Tibial nerve (tissue), 4 donors: ENCODE measurements around the gene BMP7. TPM values are rescaled to one million over a fixed set of nuclear protein-coding genes. Genes with fewer than 3 reads are reported as not detected.

Experiments used
- DNase-seq, 2 donors: peaks; one replicate each; pipeline ENCODE4 v3.0.0-alpha.2; 2019; ENCODE audit warnings: low spot score in 2 of 2
- H3K27ac ChIP-seq, 4 donors: fragments of 200-600 bp; sonication (generic) in 3 of 4; one replicate each; pipeline ENCODE4 v1.5.1; 2017 to 2019; ENCODE audit warnings: mild to moderate bottlenecking in 1 of 4
- H3K27me3 ChIP-seq, 2 donors: fragments of 200-600 bp; sonication (generic) in 1 of 2; one replicate each; pipeline versions ENCODE4 v1.5.1 to v1.6.0; 2017 to 2019
- H3K36me3 ChIP-seq, 3 donors: fragments of 200-600 bp; sonication (generic); one replicate each; pipeline ENCODE4 v1.5.1; 2018 to 2019
- H3K4me1 ChIP-seq, 4 donors: fragments of 200-600 bp; sonication (generic) in 3 of 4; one replicate each; pipeline ENCODE4 v1.5.1; 2017 to 2019
- H3K4me3 ChIP-seq, 4 donors: fragments of 200-600 bp; sonication (generic) in 3 of 4; one replicate each; pipeline ENCODE4 v1.5.1; 2017 to 2019; ENCODE audit warnings: mild to moderate bottlenecking in 1 of 4, moderate library complexity in 1 of 4
- H3K9me3 ChIP-seq, 4 donors: fragments of 200-600 bp; sonication (generic) in 3 of 4; one replicate each; pipeline ENCODE4 v1.5.1; 2017 to 2019
- CTCF ChIP-seq, 5 experiments: fragments of 200-600 bp in 3 of 5; fragments of 450-650 bp in 2 of 5; sonication (generic) in 3 of 5; IDR thresholded peaks; one replicate each; pipeline ENCODE4 v1.5.1; 2016 to 2019; ENCODE audit warnings: antibody characterized with exemption in 5 of 5, mild to moderate bottlenecking in 3 of 5, moderate library complexity in 2 of 5
- EP300 ChIP-seq, 2 donors: sonication (generic); formaldehyde crosslinking; IDR thresholded peaks; one replicate each; pipeline ENCODE4 v1.6.1; 2017; ENCODE audit warnings: antibody characterized with exemption in 2 of 2, mild to moderate bottlenecking in 1 of 2
- POLR2A ChIP-seq, 2 donors: fragments of 450-650 bp; IDR thresholded peaks; one replicate each; pipeline ENCODE4 v1.6.1; 2017; ENCODE audit warnings: antibody characterized with exemption in 2 of 2, mild to moderate bottlenecking in 2 of 2, moderate library complexity in 2 of 2
- WGBS, 2 donors: methylation state at CpG; one replicate each; pipeline ENCODE4 v1.1.5; 2018; 5-methylcytosine and 5-hydroxymethylcytosine counted together
- total RNA-seq, 4 donors: library from RNA; depleted of rRNA; stranded (reverse); fragments of >200 nt; gene quantifications; one replicate each; pipeline ENCODE4 v1.1.0, GENCODE V29; 2016

The BMP7 gene
- total RNA-seq, 4 donors from 2014 or later: 11.7 to 14.2 (median 13.4) TPM

GRCh38 chr20:57288651-57289277 is 22.3 kb upstream of the BMP7 start:
- Histone ChIP-seq H3K36me3 (no peaks in the 10 kb centered on the region), H3K27me3 (no peaks in the 10 kb centered on the region), H3K4me3 (no peak overlapping the region), H3K27ac (no peak overlapping the region), H3K9me3 (no peaks in the 10 kb centered on the region), H3K4me1 (peaks cover 0 to 36% (median 13%) of the 10 kb centered on the region in 4 donors)
- DNase-seq: no peak
- TF ChIP-seq EP300 (IDR thresholded peaks at IDR 0.05) (no peak), POLR2A (IDR thresholded peaks at IDR 0.05) (no peak), CTCF (IDR thresholded peaks at IDR 0.05) (no peak)
- WGBS, 2 donors: 36% methylated on average over 16 of the region's 16 CpGs

GRCh38 chr20:57287901-57288300 is 21.5 kb upstream of the BMP7 start:
- no peak for DNase-seq
- Histone ChIP-seq H3K27me3 (no peaks in the 10 kb centered on the region), H3K27ac (peak overlapping the region in 2 of 4 donors; percentile 41 to 46), H3K4me3 (no peak overlapping the region), H3K36me3 (no peaks in the 10 kb centered on the region), H3K9me3 (no peaks in the 10 kb centered on the region), H3K4me1 (peaks cover 0 to 45% (median 17%) of the 10 kb centered on the region in 4 donors)
- no peak for TF ChIP-seq EP300 (IDR thresholded peaks at IDR 0.05)
- TF ChIP-seq CTCF (IDR thresholded peaks at IDR 0.05): no peak
- TF ChIP-seq POLR2A (IDR thresholded peaks at IDR 0.05): no peak
- 53 to 68% methylated on average over 6 of the region's 6 CpGs for WGBS, 2 donors

GRCh38 chr20:57287007-57287880 is 20.8 kb upstream of the BMP7 start:
- DNase-seq: no peak
- H3K27me3 ChIP-seq: no peaks in the 10 kb centered on the region
- TF ChIP-seq POLR2A (IDR thresholded peaks at IDR 0.05): no peak
- no peak for TF ChIP-seq EP300 (IDR thresholded peaks at IDR 0.05)
- TF ChIP-seq CTCF (IDR thresholded peaks at IDR 0.05): no peak
- H3K36me3 ChIP-seq: no peaks in the 10 kb centered on the region
- peaks cover 0 to 51% (median 18%) of the 10 kb centered on the region in 4 donors for H3K4me1 ChIP-seq
- WGBS, 2 donors: 36 to 43% methylated on average over 14 of the region's 14 CpGs
- H3K27ac ChIP-seq: peak overlapping the region in 2 of 4 donors; percentile 41 to 46
- H3K9me3 ChIP-seq: no peaks in the 10 kb centered on the region
- H3K4me3 ChIP-seq: no peak overlapping the region

- Histone ChIP-seq H3K4me3 (no peak overlapping the region), H3K36me3 (no peaks in the 10 kb centered on the region), H3K4me1 (peaks cover 0 to 45% (median 14%) of the 10 kb centered on the region in 4 donors), H3K27me3 (no peaks in the 10 kb centered on the region), H3K9me3 (no peaks in the 10 kb centered on the region), H3K27ac (peak overlapping the region in 2 of 4 donors; percentile 76 to 92)
- WGBS, 2 donors: 62 to 67% methylated on average over 7 of the region's 7 CpGs
- TF ChIP-seq CTCF (IDR thresholded peaks at IDR 0.05): no peak
- TF ChIP-seq POLR2A (IDR thresholded peaks at IDR 0.05): no peak
- no peak for TF ChIP-seq EP300 (IDR thresholded peaks at IDR 0.05)
- no peak for DNase-seq
Measured at GRCh38 chr20:57283860-57284259, 17.4 kb upstream of the BMP7 start.
